HUES48 (cell line): Measurements from ENCODE around the gene PAPOLB.
"Not testable (repeated sequence)": the region's sequence is repeated elsewhere in the genome, so short reads cannot be mapped to it uniquely, and the experiment has no call there.

Experiments
- H3K27ac ChIP-seq: one replicate; pipeline ENCODE4 v1.7.0; 2013; ENCODE audit warnings: low read depth, low read length, inconsistent platforms
- H3K27me3 ChIP-seq: 2 replicates; pipeline ENCODE4 v1.6.1; 2013; ENCODE audit warnings: mild to moderate bottlenecking, low read length; ENCODE audit not compliant: control insufficient read depth, insufficient read depth
- H3K36me3 ChIP-seq: 2 replicates; pipeline ENCODE4 v1.6.1; 2013; ENCODE audit warnings: low read length; ENCODE audit not compliant: control insufficient read depth, insufficient read depth
- H3K4me1 ChIP-seq: 2 replicates; pipeline ENCODE4 v1.6.1; 2013; ENCODE audit warnings: mild to moderate bottlenecking, low read length; ENCODE audit not compliant: control insufficient read depth, insufficient read depth
- H3K4me3 ChIP-seq: 2 replicates; pipeline ENCODE4 v1.5.1; 2013; ENCODE audit warnings: mild to moderate bottlenecking, low read depth, low read length
- H3K9ac ChIP-seq: 2 replicates; pipeline ENCODE4 v1.6.1; 2013; ENCODE audit warnings: mild to moderate bottlenecking, low read depth, low read length, moderate library complexity
- H3K9me3 ChIP-seq: 2 replicates; pipeline ENCODE4 v1.6.1; 2013; ENCODE audit warnings: low read length; ENCODE audit not compliant: control insufficient read depth, insufficient read depth

The PAPOLB gene

DNA sequence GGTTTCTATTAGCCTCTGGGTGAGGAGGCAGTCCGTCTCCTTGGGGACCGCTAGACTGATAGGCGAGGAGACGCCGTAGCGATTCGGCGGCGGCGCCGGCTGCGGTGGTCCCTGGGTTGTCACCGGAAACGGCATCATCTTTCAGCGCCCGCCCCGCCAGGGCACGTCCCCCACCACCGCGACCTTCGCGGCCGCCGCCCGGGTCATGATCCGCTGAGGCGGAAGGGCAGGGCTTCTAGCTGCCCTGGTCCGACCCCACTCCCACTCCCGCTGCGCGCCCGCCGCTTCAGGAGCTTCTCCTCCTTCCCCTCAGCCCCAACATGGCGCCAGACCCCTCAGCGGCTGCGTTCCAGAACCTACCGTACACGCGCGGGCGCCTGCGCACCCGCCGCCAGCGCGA, at the start of gene PAPOLB:
Gene PAPOLB, minus strand, starts transcription at position 358 of the 400 bp plus-strand sequence. Its CDS starts 220 bp downstream, at position 138.
- peak within 1 kb of the TSS; percentile 66 for H3K4me3 ChIP-seq
- peaks cover 44% of the 10 kb centered on the region for H3K27me3 ChIP-seq

DNA sequence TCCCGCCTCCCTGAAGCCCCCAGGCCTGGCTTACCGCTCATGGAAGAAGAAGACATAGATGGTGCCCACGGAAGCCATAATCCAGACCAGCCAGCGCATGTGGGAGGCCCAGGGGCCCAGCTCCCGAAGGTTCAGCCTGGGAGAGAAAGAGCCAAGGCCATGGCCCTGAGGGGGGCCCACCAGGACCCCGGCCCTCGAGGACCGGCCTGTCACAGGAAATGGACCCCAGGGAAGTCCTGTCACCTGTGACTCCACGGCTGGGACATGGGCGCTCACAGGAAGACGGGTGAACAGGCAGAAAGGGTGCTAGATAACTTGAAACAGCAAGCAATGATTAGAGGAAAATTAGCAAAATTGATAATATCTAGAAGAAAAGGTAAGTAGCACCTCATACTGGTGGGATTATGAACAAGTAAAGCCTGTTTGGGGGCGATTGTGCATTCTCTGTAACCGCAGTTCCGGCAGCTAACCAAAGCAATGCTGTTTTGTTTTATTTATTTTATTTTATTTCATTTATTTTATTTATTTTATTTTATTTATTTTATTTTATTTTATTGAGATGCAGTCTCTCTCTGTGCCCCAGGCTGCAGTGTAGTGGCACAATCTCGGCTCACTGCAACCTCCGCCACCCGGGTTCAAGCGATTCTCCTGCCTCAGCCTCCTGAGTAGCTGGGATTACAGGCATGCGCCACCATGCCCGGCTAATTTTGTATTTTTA, 49.4 kb upstream of the PAPOLB start:
- no peak overlapping the region for H3K27ac ChIP-seq
- no peaks in the 10 kb centered on the region for H3K27me3 ChIP-seq
- no peaks in the 10 kb centered on the region for H3K4me1 ChIP-seq
- no peak overlapping the region for H3K9ac ChIP-seq
- no peaks in the 10 kb centered on the region for H3K36me3 ChIP-seq
- H3K9me3 ChIP-seq, result no peaks in the 10 kb centered on the region
- H3K4me3 ChIP-seq, result no peak overlapping the region

More for the DNA sequence above, at the start of gene PAPOLB:
- Histone ChIP-seq H3K9ac (peak within 1 kb of the TSS; percentile 70; the same call in 1 of the 2 replicates), H3K9me3 (peaks cover 12% of the 10 kb centered on the region), H3K36me3 (no peaks in the 10 kb centered on the region), H3K4me1 (no peaks in the 10 kb centered on the region), H3K27ac (no peak within 1 kb of the TSS)

DNA sequence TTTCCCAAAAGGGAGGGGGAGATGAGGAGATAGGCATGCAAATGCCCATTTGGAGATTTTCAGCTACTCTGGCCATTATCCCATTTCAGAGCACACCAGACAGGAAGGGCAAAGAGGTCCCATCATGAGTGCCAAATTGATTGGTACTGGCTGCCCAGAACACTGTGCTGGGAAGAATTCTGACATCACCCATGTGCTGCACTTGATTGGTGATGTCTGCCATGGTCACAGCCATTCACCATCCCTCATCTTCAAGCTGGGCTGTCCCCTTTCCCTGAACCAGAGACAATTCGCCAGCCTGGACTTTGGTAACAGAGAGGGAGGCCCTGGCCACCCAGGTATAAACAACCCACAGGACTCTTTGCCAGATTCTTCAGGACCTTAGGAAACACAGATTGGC, 44.9 kb upstream of the PAPOLB start:
- no peak overlapping the region for H3K27ac ChIP-seq
- H3K9me3 ChIP-seq, result no peaks in the 10 kb centered on the region
- H3K9ac ChIP-seq, result no peak overlapping the region
- no peaks in the 10 kb centered on the region for H3K4me1 ChIP-seq
- no peaks in the 10 kb centered on the region for H3K36me3 ChIP-seq
- H3K4me3 ChIP-seq, result no peak overlapping the region
- H3K27me3 ChIP-seq, result no peaks in the 10 kb centered on the region

DNA sequence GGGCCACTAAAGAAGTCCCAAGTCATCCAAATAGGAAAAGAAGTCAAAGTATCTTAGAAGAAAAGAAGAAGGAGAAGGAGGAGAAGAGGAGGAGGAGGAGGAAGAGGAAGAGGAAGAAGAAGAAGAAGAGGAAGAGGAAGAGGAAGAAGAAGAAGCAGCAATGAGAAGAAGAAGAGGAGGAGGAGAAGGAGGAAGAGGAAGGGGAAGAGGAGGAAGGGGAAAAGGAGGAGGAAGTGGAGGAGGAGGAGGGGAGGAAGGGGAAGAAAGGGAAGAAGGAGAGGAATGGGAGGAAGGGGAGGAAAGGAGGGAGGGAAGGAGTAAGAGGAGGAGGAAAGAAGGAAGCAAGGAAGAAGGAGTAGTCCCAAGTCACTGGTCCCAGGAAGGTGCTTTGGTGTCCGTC, 43.3 kb upstream of the PAPOLB start:
- H3K9me3 ChIP-seq, result no peaks in the 10 kb centered on the region
- no peak overlapping the region for H3K9ac ChIP-seq
- no peaks in the 10 kb centered on the region for H3K36me3 ChIP-seq
- no peak overlapping the region for H3K4me3 ChIP-seq
- no peaks in the 10 kb centered on the region for H3K4me1 ChIP-seq
- no peaks in the 10 kb centered on the region for H3K27me3 ChIP-seq
- no peak overlapping the region for H3K27ac ChIP-seq

DNA sequence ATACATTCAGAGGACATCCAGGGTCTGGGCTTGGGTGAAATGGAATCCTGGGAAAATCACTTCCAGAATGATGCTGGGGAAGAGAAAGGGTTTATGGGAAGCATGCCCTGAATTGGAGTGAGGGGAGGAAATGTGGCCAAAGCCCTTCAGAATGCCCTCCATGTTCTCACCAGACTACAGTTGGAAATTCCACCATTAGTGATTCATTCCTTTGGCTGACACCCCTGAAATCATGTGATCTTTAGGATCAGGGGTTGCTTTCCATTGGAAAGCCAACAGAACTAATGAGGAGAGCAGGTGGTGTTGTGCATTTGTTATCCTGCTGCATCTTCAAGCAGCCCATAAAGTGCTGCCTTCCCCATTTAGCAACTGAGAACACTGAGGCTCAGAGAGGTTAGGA, 42.5 kb upstream of the PAPOLB start:
- Histone ChIP-seq H3K4me3 (no peak overlapping the region), H3K9ac (no peak overlapping the region), H3K4me1 (no peaks in the 10 kb centered on the region), H3K27me3 (no peaks in the 10 kb centered on the region), H3K9me3 (no peaks in the 10 kb centered on the region), H3K27ac (no peak overlapping the region), H3K36me3 (no peaks in the 10 kb centered on the region)

DNA sequence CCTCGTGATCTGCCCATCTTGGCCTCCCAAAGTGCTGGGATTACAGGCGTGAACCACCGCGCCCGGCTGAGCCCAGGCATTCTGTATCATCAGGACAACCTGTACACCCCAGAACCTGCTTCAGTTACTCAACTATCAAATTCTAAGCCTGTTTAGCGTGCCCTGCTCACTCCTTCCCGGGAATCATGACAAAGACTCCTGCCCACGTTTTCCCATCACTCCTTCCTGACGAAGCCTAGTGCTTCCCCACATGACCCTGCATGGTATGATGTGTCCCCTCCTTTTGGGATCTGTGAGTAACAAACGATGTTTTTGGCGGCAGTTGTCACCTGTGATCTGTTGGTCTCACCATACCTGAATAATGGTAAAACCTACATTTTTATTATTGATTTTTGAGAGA, 33.9 kb upstream of the PAPOLB start:
- Histone ChIP-seq H3K9me3 (no peaks in the 10 kb centered on the region; the same call in 1 of the 2 replicates), H3K27ac (no peak overlapping the region), H3K9ac (no peak overlapping the region), H3K36me3 (no peaks in the 10 kb centered on the region), H3K27me3 (no peaks in the 10 kb centered on the region), H3K4me1 (no peaks in the 10 kb centered on the region), H3K4me3 (no peak overlapping the region)

DNA sequence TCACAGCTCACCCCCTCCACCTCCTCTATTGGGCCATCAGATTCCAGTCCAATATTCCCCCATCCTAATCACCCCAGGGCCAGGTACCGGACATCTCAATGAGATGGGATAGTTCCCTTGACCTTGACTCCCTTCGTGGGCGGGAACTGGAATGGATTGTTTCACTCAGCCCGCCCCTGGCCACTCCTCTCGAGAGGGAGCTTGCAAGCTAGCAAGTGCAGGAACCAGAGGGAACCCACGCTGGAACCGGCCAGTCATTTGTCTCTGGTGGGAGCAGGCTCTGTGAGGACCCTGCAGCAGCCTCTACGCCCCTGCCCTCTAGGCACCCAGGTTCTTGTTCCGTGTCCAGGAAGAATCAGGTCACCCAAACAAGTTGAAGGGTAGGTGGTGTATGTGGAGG, 32.7 kb upstream of the PAPOLB start:
- no peak overlapping the region for H3K9ac ChIP-seq

DNA sequence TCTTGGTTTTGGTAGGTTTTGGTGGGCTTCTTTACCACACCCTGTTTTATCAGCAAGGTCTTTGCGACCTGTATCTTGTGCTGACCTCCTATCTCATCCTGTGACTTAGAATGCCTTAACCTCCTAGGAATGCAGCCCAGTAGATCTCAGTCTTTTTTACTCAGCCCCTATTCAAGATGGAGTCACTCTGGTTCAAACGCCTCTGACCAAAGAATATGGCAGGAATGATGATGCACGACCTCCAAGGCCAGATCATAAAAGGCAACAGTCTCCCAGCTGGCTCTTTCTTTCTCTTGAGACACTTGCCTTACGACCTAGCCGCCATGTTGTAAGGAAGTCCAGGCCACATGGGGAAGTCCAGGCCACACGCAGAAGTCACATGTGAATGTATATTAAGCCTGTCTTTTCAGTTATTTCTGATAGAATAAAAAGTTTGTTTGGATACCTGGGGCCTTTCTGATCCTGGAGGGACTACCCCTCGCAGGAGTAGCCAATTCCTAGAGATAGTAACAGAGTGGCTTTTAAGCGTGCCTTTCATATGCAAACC, 32.2 kb upstream of the PAPOLB start:
- Histone ChIP-seq H3K4me1 (no peaks in the 10 kb centered on the region), H3K9me3 (no peaks in the 10 kb centered on the region; the same call in 1 of the 2 replicates), H3K27ac (no peak overlapping the region), H3K27me3 (no peaks in the 10 kb centered on the region), H3K4me3 (no peak overlapping the region), H3K36me3 (no peaks in the 10 kb centered on the region), H3K9ac (no peak overlapping the region)

More for the DNA sequence above, 32.7 kb upstream of the PAPOLB start:
- Histone ChIP-seq H3K27ac (no peak overlapping the region), H3K9me3 (no peaks in the 10 kb centered on the region; the same call in 1 of the 2 replicates), H3K27me3 (no peaks in the 10 kb centered on the region), H3K36me3 (no peaks in the 10 kb centered on the region), H3K4me3 (no peak overlapping the region), H3K4me1 (no peaks in the 10 kb centered on the region)

DNA sequence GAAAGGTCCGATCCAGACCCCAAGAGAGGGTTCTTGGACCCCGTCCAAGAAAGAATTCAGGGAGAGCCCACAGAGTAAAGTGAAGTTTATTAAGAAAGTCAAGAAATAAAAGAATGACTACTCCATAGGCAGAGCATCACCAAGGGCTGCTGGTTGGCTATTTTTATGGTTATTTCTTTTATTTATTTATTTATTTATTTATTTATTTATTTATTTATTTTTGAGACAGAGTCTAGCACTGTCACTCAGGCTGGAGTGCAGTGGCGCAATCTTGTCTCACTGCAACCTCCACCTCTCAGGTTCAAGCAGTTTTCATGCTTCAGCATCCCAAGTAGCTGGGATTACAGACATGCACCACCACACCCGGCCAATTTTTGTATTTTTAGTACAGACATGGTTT, 31.4 kb upstream of the PAPOLB start:
- H3K36me3 ChIP-seq, H3K9me3 ChIP-seq, H3K4me3 ChIP-seq, H3K27me3 ChIP-seq, H3K27ac ChIP-seq, H3K9ac ChIP-seq, H3K4me1 ChIP-seq: not testable (repeated sequence)

DNA sequence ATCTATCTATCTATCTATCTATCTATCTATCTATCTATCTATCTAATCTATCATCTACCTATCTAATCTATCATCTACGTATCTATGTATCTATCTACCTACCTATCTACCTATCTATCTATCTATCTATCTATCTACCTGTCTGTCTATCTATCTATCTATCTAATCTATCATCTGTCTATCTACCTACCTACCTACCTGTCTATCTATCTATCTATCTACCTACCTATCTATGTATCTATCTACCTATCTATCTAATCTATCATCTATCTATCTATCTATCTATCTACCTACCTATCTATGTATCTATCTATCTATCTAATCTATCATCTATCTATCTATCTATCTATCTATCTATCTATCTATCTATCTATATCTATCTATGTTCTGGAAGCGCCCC, 29.7 kb upstream of the PAPOLB start:
- H3K4me3 ChIP-seq, H3K36me3 ChIP-seq, H3K9me3 ChIP-seq, H3K27me3 ChIP-seq, H3K27ac ChIP-seq, H3K4me1 ChIP-seq, H3K9ac ChIP-seq: not testable (repeated sequence)

DNA sequence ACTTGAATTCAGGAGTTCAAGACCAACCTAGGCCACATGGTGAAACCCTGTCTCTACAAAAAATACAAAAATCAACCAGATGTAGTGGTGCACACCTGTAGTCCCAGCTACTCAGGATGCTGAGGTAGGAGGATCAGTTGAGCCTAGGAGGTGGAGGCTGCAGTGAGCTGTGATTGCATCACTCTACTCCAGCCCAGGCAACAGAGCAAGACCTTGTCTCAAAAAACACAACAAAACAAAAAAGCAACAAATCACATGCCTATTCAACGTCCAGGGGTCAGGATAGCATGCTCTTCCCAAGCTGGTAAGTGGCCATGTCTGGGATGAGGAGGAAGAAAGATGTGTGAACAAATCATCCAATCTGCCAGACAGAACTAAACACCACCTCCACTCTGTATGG, 27.9 kb upstream of the PAPOLB start:
- Histone ChIP-seq H3K27ac (no peak overlapping the region), H3K27me3 (no peaks in the 10 kb centered on the region), H3K4me1 (no peaks in the 10 kb centered on the region), H3K9me3 (no peaks in the 10 kb centered on the region), H3K4me3 (no peak overlapping the region), H3K9ac (no peak overlapping the region), H3K36me3 (no peaks in the 10 kb centered on the region)
